DMS153 (cell line): ENCODE data around the gene MYL6B.
"Not testable (repeated sequence)": the region's sequence is repeated elsewhere in the genome, so short reads cannot be mapped to it uniquely, and the experiment has no call there.

ENCODE experiments used
- DNase-seq: peaks from one replicate; lab custom pipeline; 2025; lab: John Stamatoyannopoulos, UW

MYL6B gene

DNA sequence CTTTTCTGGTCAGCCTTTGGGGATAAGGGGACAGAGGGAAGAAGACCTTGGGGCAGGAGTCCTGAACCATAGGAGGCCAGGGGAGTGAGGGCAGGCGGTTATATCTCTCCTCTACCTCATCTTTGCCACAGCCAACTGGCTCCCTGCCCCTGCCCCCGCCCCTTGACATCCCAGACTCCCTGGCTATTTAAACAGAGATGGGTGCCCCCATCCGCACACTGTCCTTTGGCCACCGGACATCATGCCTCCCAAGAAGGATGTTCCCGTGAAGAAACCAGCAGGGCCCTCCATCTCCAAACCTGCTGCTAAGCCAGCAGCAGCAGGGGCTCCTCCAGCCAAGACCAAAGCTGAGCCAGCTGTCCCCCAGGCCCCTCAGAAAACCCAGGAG is 1.3 kb downstream of the MYL6B start:
- DNase-seq, result no peak

DNA sequence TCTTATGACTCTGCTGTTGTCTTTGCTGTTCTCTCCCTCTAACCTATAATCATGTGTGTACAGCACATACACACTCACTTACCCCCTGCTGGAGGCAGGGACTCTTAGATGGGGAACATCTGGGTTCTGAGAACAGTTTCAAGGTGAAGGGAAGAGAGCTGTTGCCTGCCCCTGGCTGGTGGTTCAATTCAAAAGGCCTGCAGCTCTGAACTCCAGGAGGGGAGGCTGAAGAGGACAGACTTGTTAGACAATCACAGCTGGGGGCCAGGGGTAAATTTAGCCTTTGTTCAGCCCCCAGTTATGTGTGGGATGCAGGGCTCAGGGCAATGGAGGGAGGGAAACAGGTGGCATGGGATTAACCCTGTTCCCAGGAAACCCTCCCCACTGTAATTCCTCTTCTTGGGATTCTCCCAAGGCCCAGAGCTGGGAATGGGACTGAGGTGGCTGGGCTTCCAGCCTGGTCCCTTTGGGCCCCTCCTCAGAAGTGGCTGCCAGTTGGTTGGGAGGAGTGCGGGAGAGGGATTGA is 1.9 kb downstream of the MYL6B start:
- no peak for DNase-seq

DNA sequence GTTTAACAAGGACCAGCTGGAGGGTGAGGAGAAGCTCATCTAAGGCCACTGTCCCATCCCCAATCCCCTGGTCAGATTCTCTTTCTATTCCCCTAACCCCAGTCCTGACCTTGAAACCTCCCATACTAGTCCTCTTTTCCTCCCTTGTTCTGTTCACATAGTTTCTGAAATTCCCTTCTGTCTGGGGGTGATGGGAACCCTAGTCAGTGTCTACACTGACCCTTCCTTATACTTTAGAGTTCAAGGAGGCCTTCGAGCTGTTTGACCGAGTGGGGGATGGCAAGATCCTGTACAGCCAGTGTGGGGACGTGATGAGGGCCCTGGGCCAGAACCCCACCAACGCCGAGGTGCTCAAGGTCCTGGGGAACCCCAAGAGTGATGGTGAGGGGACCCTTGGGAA is 2.4 kb downstream of the MYL6B start:
- DNase-seq, result no peak

DNA sequence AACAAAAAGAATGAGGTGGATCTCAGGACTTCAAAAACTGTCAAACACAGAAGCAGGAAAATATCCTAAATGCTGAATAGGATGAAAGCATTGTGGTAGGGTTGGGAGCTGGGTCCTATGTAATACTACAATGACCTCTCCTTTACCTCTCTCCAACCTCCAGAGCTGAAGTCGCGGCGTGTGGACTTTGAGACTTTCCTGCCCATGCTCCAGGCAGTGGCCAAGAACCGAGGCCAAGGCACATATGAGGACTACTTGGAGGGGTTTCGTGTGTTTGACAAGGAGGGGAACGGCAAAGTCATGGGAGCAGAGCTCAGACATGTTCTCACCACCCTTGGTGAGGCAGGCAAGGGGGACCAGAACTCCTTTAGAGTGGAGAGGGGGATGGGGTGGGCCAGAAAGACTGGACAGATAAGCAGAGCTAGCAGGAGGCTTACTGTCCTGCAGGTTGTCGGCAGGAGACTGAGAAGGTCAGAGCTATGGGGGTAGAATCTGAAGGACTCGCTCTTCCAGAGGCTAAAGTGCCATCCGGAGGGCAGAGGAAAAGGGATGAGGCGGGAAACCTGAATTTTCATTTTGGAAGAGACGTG is 3.0 kb downstream of the MYL6B start:
- DNase-seq, result no peak

DNA sequence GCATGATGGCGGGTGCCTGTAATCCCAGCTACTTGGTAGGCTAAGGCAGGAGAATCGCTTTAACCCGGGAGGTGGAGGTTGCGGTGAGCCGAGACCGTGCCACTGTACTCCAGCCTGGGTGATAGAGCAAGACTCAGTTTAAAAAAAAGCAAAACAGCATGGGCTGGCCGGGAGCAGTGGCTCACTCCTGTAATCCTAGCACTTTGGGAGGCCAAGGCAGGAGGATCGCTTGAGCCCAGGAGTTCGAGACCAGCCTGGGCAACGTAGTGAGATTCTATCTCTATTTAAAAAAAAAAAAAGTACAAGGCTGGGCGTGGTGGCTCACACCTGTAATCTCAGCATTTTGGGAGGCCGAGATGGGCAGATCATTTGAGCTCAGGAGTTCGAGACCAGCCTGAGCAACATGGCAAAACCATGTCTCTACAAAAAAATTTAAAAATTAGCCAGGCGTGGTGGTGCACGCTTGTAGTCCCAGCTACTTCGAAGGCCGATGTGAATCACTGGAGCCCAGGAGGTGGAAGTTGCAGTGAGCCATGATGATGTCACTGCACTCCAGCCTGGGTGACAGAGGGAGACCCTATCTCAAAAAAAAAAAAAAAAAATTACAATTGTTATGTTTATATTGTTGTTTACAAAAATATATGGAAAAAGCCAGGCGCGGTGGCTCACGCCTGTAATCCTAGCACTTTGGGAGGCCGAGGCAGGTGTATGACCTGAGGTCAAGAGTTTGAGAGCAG is 4.2 kb downstream of the MYL6B start:
- DNase-seq, result not testable (repeated sequence)

DNA sequence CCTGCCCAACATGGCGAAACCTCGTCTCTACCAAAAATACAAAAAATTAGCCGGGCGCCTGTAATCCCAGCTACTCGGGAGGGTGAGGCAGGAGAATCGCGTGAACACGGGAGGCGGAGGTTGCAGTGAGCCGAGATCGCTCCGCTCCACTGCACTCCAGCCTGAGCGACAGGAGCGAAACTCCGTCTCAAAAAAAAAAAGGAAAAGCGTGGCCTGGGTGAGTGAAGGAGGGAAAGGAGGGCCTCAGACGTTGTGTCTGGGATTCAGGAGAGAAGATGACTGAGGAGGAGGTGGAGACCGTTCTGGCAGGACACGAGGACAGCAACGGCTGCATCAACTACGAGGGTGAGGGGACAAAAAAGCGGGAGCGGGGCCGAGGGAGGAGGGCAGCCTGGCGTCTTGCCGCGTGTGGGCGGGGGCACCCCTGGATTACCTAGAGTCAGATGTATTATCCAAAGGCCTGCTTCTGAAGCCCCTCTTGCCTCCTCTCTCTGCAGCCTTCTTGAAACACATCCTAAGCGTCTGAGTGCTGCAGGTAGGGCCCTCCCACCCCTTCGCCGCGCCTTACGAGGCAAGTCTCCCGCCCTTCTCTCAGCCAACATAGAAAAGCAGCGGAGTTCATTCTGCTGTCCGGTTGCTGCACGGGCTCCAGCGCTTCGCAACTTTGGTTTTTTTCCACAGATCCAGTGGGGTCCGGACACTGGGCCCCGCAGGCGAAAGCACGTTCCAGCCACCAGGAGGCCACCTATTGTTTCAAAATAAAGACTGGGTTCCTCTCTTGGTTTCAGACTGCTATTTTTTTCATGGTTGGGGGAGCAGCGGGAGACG is 5.0 kb downstream of the MYL6B start:
- peak; percentile 77 for DNase-seq

DNA sequence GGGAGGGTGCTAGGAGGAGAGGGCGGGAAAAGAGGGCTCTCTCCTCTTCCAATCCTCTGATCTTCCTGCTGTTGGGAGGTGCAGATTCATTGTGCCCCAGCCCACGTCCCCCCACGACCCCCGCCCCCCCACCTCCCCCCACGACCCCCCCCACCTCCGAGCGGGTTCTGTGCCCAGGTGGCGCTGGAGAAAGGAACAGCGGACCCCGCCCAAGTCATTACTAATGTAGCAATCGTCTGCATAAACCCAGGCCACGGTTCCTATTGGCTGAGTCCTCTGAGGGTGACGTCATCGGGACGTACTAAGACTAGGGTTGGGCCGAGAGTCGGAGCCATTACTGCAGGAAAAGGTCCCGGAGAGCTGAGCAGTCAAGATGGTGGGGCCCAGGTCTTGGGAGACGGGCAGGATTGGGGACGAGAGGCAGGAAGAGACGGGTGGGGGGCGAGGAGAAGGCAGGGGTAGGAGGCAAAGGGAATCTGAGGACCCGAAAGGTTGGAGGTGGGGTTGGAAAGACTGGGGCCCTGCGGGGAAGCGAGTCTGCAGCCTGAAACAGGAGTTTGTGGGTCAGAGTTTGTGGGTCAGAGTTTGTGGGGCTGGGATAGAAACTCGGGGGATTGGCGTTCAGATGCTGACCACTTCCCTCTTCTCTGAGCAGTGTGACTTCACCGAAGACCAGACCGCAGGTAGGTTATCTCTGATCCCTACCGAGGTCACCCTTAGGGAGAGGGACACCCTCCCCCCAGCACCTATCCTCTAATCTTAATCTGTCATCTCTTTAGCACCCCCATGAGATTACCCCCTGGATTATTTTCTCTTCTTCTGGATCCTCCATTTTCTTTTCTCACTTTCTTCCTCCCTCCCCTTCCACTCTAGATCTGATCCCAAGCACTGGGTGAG is 5.9 kb downstream of the MYL6B start, which contains the start of gene MYL6:
MYL6 (plus strand) TSS at position 331 of the 897 bp plus-strand sequence; CDS start at position 374, 43 bp downstream.
- peak; percentile 94 for DNase-seq

DNA sequence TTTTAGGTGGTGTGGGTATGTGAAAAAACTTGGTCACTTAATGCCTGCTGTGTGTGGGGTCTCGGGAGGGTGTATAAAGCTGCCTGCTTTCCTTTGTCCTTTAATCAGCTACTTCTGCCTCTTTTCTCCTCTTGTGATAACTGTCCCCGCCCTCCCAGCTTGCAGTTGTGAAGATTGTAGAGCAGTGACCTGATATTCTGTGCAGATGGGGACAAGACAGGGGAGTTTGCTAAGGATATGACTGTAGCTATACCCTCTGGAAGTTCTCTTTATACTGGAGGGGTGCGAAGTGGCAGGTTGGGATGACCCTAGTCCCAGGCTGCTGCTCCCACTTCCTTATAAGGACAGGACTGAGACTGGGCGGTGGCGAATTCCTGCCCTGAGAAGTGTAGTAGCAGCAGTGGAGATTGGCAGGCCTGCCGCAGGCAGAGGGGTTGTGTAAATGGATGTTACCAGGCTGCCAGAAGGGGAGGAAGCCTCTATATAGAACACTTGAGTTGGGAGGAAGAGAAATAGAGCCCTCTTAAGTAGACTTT is 6.6 kb downstream of the MYL6B start:
- peak; percentile 10 for DNase-seq

DNA sequence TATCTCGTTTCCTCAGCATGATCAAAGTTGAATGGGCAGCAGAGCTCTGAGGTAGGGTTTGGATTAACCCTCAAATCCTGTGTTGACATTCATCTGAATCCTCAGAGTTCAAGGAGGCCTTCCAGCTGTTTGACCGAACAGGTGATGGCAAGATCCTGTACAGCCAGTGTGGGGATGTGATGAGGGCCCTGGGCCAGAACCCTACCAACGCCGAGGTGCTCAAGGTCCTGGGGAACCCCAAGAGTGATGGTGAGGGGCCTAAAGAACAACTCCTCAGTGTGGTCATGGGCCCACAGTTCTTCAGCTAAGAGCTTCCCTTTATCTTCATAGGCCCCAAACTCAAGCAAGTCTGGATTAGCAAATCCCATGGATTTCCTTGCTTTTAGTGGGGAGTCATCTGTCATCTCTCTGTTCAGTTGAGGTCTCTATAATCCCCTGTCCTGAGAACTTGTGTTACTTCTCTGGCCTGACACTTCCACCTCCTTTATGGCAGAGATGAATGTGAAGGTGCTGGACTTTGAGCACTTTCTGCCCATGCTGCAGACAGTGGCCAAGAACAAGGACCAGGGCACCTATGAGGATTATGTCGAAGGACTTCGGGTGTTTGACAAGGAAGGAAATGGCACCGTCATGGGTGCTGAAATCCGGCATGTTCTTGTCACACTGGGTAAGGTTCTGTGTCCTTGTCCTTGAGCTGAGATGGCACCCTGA is 7.2 kb downstream of the MYL6B start:
- no peak for DNase-seq

DNA sequence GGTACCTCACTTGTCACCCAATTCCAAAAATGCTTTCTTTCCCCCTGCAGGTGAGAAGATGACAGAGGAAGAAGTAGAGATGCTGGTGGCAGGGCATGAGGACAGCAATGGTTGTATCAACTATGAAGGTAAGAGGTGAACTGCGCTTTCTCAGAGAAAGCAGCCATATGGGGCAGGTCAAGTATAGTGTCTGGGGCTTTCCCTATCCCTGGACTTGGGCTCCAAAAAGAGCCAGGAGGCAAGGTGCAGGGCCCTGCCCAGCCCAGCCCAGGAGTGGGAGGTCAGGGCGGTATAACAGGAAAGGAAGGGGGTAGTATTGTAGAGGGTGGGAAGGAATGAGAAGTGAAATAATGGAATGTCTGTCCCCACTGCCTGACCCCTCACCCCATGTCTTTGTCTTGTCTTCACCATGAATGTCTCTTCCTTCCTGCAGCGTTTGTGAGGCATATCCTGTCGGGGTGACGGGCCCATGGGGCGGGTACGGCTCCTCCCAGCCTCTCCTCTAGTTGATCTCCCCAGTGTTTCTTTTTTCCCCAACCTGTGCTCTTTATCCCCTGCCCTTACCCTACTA is 7.9 kb downstream of the MYL6B start:
- no peak for DNase-seq

DNA sequence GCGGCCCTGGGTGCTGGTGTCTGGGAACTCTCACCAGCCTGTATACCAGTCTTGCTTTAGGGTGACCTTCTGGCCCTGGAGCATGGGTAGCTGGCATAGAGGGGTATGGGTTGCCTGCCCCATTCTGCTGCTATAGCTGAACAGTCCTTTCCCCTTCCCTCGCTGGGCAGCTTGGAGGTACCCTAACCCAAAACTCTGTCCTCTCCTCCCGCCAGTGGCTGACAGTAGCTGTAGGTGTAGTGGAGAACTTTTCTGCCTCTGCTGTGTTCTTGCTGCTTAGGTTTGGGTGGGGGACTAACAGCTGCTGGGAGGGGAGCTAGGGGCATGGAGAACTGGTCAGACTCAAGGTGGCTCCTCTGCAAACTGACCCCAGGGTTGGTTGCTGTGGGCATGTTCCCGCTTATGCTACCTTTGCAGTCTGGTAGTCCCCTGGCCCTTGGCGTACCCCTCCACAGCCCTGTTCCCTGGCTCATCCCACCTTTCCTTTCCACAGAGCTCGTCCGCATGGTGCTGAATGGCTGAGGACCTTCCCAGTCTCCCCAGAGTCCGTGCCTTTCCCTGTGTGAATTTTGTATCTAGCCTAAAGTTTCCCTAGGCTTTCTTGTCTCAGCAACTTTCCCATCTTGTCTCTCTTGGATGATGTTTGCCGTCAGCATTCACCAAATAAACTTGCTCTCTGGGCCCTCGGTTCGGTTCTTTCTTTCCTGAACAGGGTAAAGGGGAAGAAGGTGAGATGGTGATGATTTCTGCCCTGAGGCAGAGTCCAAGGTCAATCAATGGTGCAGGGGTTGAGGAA is 8.7 kb downstream of the MYL6B start:
- no peak for DNase-seq

DNA sequence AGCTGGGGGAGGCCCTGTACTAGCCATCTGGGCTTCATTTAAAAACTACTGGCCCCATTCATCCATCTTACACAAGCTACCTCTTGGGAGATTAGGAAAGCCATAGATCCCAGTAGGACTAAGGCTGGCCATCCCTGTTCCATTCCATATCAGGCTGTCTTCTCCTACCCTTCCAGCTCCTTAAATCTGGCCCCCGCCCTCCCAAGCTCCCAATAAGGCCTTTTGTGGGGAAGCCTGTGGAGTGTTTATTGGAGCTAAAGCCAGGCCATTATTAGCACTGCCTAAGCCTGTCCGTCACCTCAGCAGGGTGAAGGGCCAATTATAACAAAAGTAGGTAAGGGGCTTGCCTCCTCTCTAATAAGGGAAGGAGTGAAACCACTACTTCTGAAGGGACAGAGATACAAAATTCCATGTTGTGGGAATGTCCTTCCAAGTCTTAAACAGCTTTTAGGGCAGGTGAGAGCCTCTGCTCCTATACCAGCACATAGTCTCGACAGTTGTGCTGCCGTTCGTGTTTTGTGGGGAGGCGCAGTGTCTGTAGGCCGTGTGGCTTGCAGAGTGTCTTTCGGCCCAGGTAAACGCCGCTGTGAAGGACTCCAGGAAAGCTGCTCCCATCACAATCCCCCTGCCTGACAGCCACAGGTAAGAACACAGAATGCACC is 9.4 kb downstream of the MYL6B start:
- no peak for DNase-seq

DNA sequence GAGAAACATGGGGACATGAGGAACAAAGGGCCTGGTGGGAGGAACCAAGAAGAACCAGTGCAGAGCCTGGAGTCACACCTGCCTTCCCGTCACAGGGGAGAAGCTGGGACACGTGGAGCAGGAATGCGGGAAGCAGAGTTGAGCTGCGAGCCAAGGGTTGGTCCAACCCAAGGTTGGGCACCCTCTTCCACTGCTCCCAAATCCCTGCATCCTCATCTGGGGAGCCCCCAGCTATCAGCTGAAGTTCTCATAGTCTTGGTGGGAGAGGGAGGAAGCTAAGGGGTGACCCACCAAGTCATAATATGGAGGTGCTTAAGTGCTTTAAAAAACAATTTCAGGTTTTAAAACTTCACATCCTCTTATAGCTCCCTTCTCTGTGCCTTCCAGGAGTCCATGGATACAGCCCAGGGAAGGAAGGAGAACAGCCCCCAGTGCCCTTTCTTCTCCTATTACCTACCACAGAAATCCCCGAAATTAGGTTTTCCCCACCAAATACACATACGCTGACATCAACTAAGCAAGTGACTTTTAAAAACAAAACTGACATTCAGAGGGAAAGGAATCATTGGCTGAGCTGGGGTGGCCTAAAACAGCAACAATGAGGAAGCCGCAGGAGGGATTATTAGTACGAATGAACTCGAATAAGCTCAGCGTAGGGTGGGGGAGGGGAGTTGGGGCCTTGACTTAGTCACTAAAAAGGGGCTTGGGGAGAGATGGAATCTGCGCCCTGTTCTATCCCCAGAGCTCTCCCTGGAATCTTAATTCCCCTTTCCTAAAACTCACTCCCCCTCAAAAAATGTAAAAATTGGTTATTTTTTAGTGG is 10.3 kb downstream of the MYL6B start:
- no peak for DNase-seq

DNA sequence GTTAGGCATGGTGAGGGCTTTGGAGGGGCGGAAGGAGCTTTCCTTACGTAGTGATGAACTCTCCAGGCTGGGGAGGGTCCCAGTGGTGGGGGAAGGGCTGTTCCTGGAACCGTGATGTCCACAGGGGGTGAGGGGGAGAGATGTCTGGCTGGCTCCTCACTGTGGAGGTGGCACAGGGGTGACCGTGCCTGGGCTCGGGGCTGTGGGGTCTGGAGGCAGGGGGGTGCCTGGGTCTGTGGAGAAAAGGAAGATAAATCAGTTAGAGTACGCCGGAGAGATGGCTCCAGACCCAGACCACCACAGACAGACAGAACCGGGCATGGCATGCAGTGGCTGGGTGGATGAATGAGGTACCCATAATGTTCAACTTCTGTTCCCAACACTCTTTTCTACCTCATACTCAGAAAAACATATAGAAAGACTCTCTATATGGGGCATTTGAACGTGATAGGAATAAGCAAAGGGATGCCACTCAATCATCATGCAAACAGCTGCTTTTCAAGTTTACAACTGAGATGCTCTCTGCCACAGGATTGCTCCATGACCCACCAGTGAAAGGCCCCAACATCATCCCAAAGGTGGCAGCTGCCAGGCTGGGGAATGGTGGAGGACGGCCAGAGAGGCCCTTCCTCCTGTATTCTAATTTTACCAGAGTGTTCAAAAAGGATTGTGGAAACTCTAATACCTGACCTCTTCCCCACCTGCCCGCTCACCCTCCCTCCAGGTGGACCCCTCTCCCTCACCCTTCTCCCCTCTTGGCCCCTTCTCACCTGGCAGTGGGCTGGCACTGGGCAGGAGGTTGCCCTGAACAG is 11.4 kb downstream of the MYL6B start:
- no peak for DNase-seq

DNA sequence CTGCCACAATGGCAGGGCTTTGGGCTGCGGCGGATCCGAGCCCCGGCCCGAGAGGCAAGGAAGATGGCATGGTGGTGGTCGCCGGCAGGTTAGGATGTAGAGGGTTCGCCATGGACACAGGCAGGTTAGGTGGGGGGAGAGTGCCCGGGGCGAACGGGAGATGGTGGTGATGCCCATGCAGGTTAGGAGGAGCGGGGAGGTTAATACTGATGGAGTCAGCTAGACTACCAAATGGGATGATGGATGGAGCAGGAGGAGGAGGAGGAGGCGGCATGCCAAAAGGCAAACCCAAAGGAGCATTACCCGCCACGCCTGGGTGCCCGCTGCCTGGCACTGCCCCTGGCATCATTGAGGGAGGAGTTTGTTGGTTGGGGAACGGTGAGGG is 11.9 kb downstream of the MYL6B start:
- DNase-seq, result no peak

DNA sequence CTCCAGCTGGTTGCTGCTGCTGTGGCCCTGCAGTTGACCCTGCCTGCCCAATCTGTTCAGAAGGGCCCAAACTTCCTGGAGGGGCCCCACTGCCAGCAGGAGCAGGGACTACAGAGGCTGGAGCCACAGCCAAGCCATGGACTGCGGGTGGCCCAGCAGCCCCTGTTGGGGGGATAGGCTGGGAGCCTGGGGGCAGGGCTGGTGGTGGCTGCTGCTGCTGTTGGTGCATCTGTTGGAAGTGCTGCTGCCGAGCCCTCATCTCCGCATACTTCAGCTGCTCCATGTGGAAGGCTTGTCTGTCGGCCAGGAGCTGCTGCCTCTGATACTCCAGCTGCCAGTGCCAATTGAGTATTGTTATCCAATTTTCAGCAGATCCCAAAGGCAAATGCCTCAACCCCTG is 13.0 kb downstream of the MYL6B start:
- no peak for DNase-seq

DNA sequence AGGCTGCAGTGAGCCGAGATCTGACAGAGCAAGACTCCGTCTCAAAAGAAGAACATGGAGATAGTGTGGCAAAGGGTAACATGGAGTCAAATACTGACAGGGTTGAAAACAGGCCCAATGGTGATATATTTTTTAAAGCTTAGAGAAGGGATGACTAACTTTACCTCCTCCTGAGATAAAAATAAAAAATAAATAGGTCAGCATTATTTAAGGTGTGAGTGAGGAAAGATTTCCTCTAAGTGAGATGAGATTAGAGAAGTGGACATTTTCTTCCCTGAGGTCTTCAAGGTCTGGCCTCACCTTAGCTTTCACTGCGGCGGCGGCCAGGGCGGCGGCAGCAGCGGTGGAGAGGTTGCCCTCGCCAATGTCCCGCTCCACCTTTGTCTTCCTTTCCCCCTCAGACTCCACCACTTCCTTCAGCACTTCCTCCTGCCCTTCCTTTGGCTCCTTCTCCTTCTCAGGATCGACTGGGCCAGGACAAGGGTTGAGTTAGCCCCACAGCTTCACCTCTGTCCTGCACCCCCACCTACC is 16.9 kb downstream of the MYL6B start:
- no peak for DNase-seq
